T47D (cell line): Measurements from ENCODE around the gene CIB2.

Source experiments
- DNase-seq, 2 experiments: peaks; one replicate each; pipeline versions ENCODE4 v3.0.0 to v3.0.0-alpha.2; 2011 to 2012; ENCODE audit warnings: low read depth in 1 of 2, low spot score in 1 of 2
- JUND ChIP-seq: IDR thresholded peaks from 2 replicates; pipeline ENCODE4 v1.6.1; 2012; ENCODE audit warnings: low read depth
- in situ Hi-C: cut with HindIII; loops from 2 replicates; pipeline ENCODE4 v1.10.0; 2016; ENCODE audit warnings: low sequenced_read_pairs, low pct_unique_long_range_greater_than_20kb

CIB2 gene

DNA sequence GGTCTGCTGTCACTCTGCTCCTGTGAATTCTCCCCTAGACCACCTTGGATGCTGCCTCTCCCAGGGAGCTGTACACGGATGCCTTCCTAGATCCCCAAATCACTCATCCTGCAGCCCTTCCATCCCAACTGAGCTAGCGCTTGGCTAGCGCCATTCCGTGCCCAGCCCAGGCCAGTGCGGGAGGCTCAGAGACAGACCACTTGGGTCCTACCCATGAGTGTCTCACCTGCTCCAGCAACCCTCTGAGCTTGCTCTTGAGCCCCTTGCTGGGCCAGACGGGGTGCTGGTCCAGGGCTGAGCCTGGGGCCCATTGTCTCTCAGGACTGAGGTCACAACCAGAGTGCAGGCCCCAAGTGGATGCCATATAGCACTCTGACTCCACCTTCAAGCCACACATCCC is 21.1 kb downstream of the CIB2 start:
- no peak for TF ChIP-seq JUND

DNA sequence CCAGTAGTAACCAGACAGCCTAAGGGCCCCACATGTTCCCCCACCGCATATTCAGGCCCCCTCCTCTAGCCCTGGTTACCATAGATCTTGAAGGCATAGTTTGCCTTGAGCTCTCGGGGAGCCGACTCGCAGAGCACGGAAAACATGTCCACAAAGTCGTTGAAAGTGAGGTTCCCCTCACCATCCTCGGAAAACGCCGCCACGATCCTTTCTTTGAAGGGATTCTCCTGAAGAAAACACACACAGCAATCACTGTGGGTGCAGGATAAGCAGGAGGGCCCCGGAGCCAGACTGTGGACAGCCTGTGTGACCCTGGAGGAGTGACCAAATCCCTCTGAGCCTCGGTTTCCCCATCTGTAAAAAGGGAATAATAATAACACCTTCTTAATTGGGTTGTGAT is 22.1 kb downstream of the CIB2 start:
- no peak for TF ChIP-seq JUND
- DNase-seq = no peak
- in situ Hi-C loops = no loop called here

More for the DNA sequence above, 21.1 kb downstream of the CIB2 start:
- in situ Hi-C loops = no loop called here
- no peak for DNase-seq

DNA sequence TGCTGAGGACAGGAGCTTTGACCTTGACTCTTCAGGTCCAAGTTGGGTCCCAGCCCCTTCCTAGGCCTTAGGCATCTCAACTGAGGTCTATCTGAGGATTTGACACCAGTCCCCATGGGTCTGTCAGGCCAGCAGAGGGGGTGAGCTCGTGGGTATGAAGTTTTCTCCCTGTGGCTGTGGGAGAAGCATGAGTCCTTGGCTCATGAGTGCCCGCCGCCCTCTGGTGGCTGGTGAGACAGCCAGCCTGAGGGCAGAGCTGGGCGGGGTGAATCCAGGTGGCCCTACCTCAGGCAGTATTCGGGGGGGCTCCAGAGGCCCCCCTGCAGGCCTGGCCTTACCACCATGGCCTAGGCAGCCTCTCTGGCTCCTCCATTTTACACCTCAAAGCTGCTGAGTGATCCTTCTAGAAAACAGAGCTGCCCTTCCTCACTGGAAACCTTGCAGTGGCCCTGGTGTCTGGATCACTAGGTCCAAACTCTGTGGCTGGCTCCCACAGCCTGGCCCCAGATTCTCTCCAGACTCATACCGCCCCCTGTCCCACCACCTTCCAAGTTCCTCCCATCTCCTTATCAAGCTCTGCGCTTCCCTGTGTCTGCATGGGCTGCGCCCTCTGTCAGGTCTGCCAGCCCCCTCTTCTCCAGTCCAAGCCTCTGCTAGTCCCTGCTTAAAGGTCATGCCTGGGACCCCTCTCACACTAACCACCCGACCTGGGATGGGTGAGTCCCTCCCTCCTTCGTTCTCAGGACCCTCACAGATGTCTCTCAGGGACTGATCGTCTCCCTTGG is 22.8 kb downstream of the CIB2 start:
- in situ Hi-C loops = no loop called here
- no peak for TF ChIP-seq JUND
- peak; percentile 83 to 92 for DNase-seq

DNA sequence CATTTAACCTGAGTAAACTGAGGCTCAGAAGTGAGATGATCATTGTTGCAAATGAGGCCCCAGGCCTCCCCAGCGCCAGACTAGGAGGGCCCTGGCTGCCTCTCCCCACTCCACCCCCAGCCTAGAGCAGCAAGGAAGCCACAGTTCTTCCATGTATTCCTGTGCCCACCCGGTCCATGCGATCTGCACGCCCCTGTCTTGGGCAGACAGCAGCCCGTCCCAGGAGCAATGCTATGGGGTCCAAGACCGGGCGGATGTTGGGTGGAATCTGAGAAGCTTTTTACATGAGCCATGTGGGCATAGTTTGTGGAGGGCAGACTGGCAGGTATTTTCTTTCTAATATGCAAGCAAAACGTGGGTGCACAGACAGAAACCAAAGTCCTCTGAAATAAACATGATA is 23.8 kb downstream of the CIB2 start:
- no peak for TF ChIP-seq JUND
- no peak for DNase-seq
- in situ Hi-C loops = no loop called here

DNA sequence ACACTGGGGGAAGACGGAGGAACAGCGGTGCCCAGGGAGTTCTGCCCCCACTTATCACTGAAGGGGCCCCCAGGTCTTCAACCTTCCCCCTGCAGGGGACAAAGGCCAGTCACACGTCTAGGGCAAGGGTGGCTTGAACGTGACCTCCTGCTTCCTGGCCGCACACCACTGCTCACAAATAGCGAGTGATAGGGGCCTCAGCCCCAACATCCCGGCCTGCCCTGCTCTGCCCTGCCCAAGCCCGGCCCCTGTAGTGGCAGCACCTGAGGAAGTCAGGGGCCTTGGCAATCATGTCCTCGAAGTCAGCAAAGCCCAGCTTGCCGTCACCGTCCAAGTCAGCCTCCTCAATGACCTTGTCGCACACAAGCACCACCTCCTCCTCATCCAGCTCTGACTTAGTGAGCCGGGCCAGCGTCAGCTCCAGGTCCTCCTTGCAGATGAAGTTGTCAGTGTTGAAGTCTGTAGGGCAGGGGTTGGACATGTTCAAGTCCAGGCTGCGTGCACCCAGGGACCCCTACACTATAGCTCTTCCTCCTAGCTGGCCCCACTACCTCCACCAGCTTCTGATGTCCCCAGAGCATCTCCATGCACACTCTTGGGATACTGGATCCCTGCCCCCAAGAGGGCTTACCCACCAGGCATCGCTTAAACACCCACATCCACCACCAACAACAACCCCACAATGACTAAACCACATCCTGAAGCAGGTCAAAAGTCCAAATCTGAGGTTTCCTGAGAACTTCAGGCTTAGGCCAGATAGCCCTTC is 25.6 kb downstream of the CIB2 start:
- no peak for DNase-seq
- TF ChIP-seq JUND = no peak
- in situ Hi-C loops = no loop called here

DNA sequence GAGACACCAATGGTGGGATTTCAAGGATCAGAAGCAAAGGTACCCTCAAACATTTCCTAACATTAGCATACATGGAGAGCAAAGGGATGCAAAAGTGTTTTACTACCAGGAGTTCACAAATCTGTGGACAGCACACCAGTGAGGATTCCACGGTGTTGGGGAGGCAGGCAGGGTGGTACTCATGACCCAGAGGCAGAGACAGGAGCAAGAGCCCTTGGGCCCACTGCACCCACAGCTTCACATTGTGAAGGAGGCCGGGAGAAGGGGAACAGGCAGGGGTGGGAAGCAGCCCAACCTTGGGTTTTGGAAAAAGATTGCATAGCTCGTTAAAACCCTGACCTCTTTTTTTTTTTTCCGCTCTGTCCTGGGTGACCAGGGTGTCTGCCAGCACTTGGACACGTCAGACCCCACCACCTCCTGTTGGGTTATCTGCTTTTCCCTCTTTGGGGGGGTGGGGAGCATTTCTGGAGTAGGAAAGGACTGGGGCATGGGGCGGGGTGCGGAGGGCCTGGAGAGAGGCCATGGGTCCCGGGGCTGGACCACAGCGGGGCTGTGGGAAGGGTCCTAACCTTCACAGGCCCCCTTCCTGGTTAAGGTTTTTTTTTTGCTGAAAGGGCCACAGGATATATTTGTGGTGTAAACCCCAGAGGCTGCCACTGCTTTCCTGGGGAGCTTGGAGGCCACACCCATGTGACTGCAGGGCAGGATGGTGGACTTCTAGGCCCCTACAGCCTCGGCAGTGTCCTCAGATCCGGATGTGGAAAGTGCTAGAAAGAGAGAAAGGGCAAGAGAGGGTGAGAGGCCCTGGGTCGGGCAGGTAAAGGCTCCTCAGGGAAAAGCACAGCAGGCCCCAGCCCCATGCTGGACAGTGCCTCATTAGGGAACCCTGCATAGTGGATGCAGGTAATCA is 26.4 kb downstream of the CIB2 start:
- no peak for DNase-seq
- TF ChIP-seq JUND = no peak
- in situ Hi-C loops = no loop called here

DNA sequence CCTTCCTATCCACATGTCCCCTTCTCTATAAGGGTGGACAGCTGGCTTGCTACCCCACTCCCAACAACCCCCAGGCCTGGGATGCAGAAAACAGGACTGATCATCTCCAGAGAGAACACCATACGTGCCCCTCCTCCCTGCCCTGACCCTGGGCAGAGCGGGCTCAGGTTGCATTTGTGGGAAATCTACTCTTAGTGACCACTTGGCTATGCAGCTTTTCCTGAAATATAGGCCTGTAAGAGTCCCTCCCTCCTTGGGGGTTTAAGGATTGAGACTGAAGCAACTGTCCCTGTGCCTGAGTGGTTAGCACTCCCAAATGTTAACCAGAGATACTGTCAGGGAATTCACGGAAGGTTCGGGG is 27.1 kb downstream of the CIB2 start:
- TF ChIP-seq JUND = no peak
- in situ Hi-C loops = no loop called here
- DNase-seq = peak in 1 of 2 experiments; percentile 17

DNA sequence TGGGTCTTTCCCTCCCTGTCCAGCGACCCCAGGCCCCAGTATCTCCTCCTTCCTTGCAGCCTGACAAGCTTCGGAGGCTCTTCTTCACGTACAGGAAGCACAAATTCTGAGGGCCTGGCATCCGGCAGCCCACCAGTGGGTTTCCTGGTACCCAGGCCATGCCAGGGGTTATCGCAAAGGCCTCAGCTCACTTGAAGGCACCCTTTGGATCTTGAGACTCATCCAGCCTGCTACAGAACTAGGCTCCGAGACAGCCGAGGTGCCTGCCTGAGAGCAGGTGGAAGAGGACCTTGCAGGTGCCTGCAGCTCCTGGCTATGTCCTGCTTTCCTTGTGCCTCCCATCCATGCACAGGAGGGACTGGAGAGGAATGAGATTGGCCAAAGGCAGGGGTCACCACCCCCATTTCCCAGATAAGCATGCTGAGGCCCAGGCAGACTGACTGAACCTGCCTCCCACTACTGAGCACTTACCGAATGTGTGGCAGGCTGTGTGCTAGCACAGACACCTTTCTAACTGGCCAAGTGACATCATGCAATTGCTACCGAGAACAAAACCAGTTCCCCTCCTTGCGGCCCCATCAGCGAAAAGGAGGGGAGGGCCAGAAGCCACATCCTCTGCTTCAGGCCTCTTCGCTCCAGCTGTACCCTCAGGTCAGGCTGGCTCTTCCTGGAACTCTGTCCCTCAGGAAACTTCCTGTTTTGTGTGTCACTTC is 27.7 kb downstream of the CIB2 start:
- no peak for TF ChIP-seq JUND
- DNase-seq = peak in 1 of 2 experiments; percentile 19
- in situ Hi-C loops = no loop called here

DNA sequence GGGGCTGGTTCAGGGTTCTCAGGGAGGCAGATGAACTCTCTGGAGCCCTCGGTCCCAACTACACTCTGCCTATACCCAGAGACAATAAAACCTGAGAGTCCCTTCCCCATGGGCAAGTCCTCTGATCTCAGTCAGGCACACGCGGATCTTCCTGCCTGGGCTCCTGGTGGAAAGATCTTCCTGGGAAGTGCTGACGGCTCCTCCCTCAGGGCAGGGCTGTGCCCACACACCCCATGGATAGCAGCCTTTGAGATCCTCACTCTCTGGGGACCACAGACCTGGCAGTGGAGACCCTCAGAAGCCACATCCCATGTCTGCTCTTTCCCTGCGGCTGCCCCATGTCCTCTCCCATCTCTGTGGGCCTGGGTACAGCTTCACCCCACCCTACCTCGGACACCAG is 28.5 kb downstream of the CIB2 start:
- in situ Hi-C loops = no loop called here
- no peak for TF ChIP-seq JUND
- DNase-seq = no peak

DNA sequence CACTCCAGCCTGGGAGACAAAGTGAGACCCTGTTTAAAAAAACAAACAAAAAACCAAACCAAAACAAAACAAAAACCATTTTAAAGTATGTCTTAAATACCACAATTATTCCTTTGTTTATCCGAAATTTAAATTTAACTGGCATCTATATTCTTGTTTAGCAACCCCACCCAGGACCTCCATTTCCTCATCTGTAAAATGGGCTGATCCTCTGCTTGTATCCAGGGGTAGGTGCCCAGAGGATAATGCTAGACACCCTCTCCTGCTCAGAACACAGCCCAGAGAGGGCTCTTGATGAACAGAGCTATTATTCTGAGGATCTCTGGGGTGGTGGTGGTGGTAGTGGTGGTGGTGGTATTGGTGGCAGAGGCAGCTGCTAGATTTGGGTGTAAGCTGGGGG is 29.0 kb downstream of the CIB2 start:
- TF ChIP-seq JUND = no peak
- no peak for DNase-seq
- in situ Hi-C loops = no loop called here

DNA sequence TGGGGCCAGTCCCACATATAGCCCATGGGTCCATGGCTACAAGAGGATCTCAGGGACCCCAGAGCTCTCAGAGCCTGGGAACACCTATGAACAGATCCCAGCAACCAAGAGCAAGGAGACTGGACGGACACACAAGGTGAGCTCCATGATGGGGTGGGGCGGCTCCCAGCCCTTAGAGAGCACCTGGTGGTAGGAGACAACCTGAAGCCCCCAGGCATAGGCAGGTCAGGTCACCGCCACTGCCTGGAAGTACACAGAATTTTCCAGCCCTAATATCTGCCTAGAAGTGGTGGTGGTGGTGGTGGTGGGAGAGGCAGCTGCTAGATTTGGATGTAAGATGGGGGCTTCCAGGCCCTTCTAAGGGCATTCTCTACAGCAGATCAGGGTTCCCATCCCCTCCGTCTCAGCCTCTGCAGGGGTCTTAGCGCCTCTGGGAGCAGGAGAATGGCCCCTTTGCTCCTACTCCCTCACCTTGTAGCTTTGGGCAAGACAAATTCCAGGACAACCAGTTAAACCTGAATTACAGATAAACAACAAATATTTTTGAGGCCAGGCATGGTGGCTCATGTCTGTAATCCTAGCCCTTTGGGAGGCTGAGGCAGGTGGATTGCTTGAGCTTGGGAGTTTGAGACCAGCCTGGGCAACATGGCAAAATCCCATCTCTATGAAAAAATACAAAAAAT is 29.7 kb downstream of the CIB2 start:
- in situ Hi-C loops = no loop called here
- DNase-seq = peak in 1 of 2 experiments; percentile 90
- TF ChIP-seq JUND = no peak
